ENCODE data around the gene WWOX. TPM values are rescaled to one million over a fixed set of nuclear protein-coding genes. Genes with fewer than 3 reads are reported as not detected.

Gene WWOX
- total RNA-seq, 1 experiment from 2014 or later: 28.3 TPM

GRCh38 chr16:79159261-79160049, 1060.0 kb downstream of the WWOX start:
- ATAC-seq (no peak), DNase-seq (no peak)
- ChIA-PET CTCF (no interaction called here), POLR2A (ENCODE audit: unreplicated experiment) (no interaction called here)
- Histone ChIP-seq H4K20me1 (ENCODE audit: low read length) (no peaks in the 10 kb centered on the region), H3K27me3 (ENCODE audit: low read length) (no peaks in the 10 kb centered on the region; the same call in 1 of the 2 replicates), H3K79me2 (ENCODE audit: low read length) (no peaks in the 10 kb centered on the region), H3K4me3 (ENCODE audit: low read length) (no peak overlapping the region), H3K9ac (ENCODE audit: low read length) (no peak overlapping the region), H3K9me2 (replicated peaks; ENCODE audit: low read length) (no peaks in the 10 kb centered on the region), H3K27ac (ENCODE audit: low read length) (no peak overlapping the region), H3K36me3 (ENCODE audit: low read depth, low read length) (no peaks in the 10 kb centered on the region), H3K9me3 (ENCODE audit: low read length) (no peaks in the 10 kb centered on the region), H2AFZ (ENCODE audit: low read length) (no peak overlapping the region), H3F3A (ENCODE audit: low read length, unreplicated experiment) (no peaks in the 10 kb centered on the region), H3K4me1 (ENCODE audit: insufficient read depth, low read length) (no peaks in the 10 kb centered on the region), H3K4me2 (ENCODE audit: low read length) (no peak overlapping the region)
- intact Hi-C loops (cut with micrococcal nuclease): no loop called here
- TF ChIP-seq, protein P1, sequence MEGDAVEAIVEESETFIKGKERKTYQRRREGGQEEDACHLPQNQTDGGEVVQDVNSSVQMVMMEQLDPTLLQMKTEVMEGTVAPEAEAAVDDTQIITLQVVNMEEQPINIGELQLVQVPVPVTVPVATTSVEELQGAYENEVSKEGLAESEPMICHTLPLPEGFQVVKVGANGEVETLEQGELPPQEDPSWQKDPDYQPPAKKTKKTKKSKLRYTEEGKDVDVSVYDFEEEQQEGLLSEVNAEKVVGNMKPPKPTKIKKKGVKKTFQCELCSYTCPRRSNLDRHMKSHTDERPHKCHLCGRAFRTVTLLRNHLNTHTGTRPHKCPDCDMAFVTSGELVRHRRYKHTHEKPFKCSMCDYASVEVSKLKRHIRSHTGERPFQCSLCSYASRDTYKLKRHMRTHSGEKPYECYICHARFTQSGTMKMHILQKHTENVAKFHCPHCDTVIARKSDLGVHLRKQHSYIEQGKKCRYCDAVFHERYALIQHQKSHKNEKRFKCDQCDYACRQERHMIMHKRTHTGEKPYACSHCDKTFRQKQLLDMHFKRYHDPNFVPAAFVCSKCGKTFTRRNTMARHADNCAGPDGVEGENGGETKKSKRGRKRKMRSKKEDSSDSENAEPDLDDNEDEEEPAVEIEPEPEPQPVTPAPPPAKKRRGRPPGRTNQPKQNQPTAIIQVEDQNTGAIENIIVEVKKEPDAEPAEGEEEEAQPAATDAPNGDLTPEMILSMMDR (conservative IDR thresholded peaks at IDR 0.05; ENCODE audit: low read depth, low read length): no peak
- TF ChIP-seq EZH2 (IDR thresholded peaks at IDR 0.05; ENCODE audit: low read length, unreplicated experiment) (no peak), EZH2phosphoT487 (IDR thresholded peaks at IDR 0.05; ENCODE audit: borderline replicate concordance, low read length) (no peak)
- no TSS peak for BruUV-seq (replicated peaks)

DNA sequence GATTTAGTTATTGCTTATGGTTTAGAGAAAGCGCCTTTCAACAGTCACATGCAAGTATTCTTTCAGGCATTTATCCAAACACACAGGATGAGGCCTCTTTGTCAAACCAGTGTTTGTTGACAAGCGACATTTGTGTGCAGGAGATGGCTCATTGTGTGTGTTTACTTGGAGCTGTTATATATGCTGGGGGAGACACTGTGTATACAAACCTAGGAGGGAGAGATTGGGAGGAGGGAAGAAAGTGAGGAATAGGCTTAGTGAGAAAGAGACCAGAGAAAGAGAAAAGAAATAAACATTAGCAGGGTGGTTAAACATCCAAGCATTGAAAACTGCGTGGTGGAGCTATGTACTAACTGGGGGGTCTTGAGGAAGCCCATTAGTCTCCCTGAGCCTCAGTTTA, 1063.5 kb downstream of the WWOX start:
- Histone ChIP-seq H3F3A (ENCODE audit: low read length, unreplicated experiment) (no peaks in the 10 kb centered on the region), H3K4me2 (ENCODE audit: low read length) (no peak overlapping the region), H3K9me2 (replicated peaks; ENCODE audit: low read length) (no peaks in the 10 kb centered on the region), H3K27ac (ENCODE audit: low read length) (no peak overlapping the region), H3K79me2 (ENCODE audit: low read length) (no peaks in the 10 kb centered on the region), H3K27me3 (ENCODE audit: low read length) (peaks cover 5% of the 10 kb centered on the region; the same call in 1 of the 2 replicates), H3K4me1 (ENCODE audit: insufficient read depth, low read length) (no peaks in the 10 kb centered on the region), H2AFZ (ENCODE audit: low read length) (no peak overlapping the region), H3K9me3 (ENCODE audit: low read length) (no peaks in the 10 kb centered on the region), H3K4me3 (ENCODE audit: low read length) (no peak overlapping the region), H4K20me1 (ENCODE audit: low read length) (no peaks in the 10 kb centered on the region), H3K9ac (ENCODE audit: low read length) (no peak overlapping the region), H3K36me3 (ENCODE audit: low read depth, low read length) (no peaks in the 10 kb centered on the region)
- DNase-seq (no peak), ATAC-seq (no peak)
- intact Hi-C loops (cut with micrococcal nuclease): no loop called here
- CTCF ChIA-PET: no interaction called here
- TF ChIP-seq EZH2phosphoT487 (IDR thresholded peaks at IDR 0.05; ENCODE audit: borderline replicate concordance, low read length) (no peak), EZH2 (IDR thresholded peaks at IDR 0.05; ENCODE audit: low read length, unreplicated experiment) (no peak)
- POLR2A ChIA-PET (ENCODE audit: unreplicated experiment): no interaction called here
- BruUV-seq (replicated peaks): no TSS peak

DNA sequence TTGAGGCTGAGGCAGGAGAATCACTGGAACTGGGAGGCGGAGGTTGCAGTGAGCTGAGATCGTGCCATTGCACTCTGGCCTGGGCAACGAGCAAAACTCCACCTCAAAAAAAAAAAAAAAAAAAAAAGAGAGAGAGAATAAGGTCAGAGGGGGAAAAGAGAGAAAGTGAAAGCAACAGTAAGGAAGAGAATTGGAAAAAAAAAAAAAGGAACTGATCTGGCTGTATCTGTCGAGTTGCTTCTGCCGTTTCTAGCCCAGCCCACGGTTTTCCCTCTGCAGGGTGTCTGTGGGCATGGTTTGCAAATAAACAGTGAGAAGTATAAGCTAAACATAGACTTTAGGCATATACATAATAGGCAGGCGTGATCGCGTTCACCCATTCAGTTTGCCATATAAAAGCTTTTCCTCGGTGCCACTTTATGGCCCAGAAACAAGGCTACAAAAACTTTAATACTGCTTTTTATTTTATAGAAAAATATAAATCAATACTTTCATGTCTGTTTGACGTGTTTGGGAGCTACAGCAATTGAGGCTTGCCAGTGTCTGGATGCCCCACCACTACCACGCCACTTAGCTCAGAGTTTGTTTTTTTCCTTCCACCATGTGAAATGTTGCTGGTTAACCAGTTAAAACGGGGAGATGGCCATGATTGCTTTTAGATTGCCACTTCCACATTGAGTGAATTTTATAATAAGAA, 1064.4 kb downstream of the WWOX start:
- H3K27ac ChIP-seq (ENCODE audit: low read length): no peak overlapping the region
- H3K36me3 ChIP-seq (ENCODE audit: low read depth, low read length): no peaks in the 10 kb centered on the region
- intact Hi-C loops (cut with micrococcal nuclease): no loop called here
- no peak overlapping the region for H3K4me3 ChIP-seq (ENCODE audit: low read length)
- H3K9me2 ChIP-seq (replicated peaks; ENCODE audit: low read length): no peaks in the 10 kb centered on the region
- no peak overlapping the region for H3K9ac ChIP-seq (ENCODE audit: low read length)
- no peak overlapping the region for H2AFZ ChIP-seq (ENCODE audit: low read length)
- no peaks in the 10 kb centered on the region for H4K20me1 ChIP-seq (ENCODE audit: low read length)
- TF ChIP-seq EZH2 (IDR thresholded peaks at IDR 0.05; ENCODE audit: low read length, unreplicated experiment): no peak
- TF ChIP-seq, protein P1 (conservative IDR thresholded peaks at IDR 0.05; ENCODE audit: low read depth, low read length): no peak
- TF ChIP-seq EZH2phosphoT487 (IDR thresholded peaks at IDR 0.05; ENCODE audit: borderline replicate concordance, low read length): no peak
- H3K9me3 ChIP-seq (ENCODE audit: low read length): no peaks in the 10 kb centered on the region
- ChIA-PET POLR2A (ENCODE audit: unreplicated experiment) (no interaction called here), CTCF (no interaction called here)
- ATAC-seq: no peak
- no peaks in the 10 kb centered on the region for H3F3A ChIP-seq (ENCODE audit: low read length, unreplicated experiment)
- DNase-seq: no peak
- BruUV-seq (replicated peaks): no TSS peak
- no peaks in the 10 kb centered on the region for H3K79me2 ChIP-seq (ENCODE audit: low read length)
- H3K27me3 ChIP-seq (ENCODE audit: low read length): peaks cover 5% of the 10 kb centered on the region; the same call in 1 of the 2 replicates
- no peak overlapping the region for H3K4me2 ChIP-seq (ENCODE audit: low read length)
- H3K4me1 ChIP-seq (ENCODE audit: insufficient read depth, low read length): no peaks in the 10 kb centered on the region
